Fibroblast of villous mesenchyme (primary cell): ENCODE measurements around the gene LRRC18. TPM values are rescaled to one million over a fixed set of nuclear protein-coding genes. Genes with fewer than 3 reads are reported as not detected.

Experiments
- DNase-seq: peaks from one replicate; pipeline ENCODE4 v3.0.0-alpha.2; 2010; ENCODE audit warnings: low read depth
- H3K4me3 ChIP-seq: 2 replicates; pipeline ENCODE4 v1.5.1; 2011; ENCODE audit warnings: low read depth, mild to moderate bottlenecking, low read length
- total RNA-seq: library from RNA; depleted of rRNA; stranded (reverse); fragments of >200 nt; gene quantifications from 2 replicates; pipeline ENCODE4 v1.2.3, GENCODE V29; 2012
- TF ChIP-seq, protein P1 (sequence below): IDR thresholded peaks from 2 replicates; pipeline ENCODE4 v1.5.1; 2012; ENCODE audit warnings: low read depth, mild to moderate bottlenecking, low read length; ENCODE audit not compliant: insufficient read depth

Gene LRRC18
- total RNA-seq, 1 donor = not detected

DNA sequence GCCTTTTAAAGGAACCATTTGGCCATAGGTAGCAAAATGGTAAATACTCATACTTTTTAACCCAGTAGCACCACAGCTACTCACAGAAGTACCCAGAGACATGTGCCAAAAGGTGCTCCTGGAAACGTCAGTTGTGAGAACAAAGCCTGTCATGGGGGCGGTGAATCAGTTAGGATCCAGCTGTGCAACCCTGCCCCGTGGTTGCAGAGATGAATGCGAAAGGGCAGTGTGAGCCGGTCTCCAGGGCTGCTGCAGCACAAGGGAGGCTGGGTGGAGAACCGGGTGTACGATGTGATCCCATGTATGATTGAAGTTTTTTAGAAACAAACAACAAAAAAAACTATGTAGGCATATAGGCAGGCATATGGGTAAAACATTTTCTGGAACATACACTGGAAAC, 1.3 kb upstream of the LRRC18 start:
- TF ChIP-seq, protein P1, sequence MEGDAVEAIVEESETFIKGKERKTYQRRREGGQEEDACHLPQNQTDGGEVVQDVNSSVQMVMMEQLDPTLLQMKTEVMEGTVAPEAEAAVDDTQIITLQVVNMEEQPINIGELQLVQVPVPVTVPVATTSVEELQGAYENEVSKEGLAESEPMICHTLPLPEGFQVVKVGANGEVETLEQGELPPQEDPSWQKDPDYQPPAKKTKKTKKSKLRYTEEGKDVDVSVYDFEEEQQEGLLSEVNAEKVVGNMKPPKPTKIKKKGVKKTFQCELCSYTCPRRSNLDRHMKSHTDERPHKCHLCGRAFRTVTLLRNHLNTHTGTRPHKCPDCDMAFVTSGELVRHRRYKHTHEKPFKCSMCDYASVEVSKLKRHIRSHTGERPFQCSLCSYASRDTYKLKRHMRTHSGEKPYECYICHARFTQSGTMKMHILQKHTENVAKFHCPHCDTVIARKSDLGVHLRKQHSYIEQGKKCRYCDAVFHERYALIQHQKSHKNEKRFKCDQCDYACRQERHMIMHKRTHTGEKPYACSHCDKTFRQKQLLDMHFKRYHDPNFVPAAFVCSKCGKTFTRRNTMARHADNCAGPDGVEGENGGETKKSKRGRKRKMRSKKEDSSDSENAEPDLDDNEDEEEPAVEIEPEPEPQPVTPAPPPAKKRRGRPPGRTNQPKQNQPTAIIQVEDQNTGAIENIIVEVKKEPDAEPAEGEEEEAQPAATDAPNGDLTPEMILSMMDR = no peak
- H3K4me3 ChIP-seq = no peak overlapping the region
- no peak for DNase-seq

DNA sequence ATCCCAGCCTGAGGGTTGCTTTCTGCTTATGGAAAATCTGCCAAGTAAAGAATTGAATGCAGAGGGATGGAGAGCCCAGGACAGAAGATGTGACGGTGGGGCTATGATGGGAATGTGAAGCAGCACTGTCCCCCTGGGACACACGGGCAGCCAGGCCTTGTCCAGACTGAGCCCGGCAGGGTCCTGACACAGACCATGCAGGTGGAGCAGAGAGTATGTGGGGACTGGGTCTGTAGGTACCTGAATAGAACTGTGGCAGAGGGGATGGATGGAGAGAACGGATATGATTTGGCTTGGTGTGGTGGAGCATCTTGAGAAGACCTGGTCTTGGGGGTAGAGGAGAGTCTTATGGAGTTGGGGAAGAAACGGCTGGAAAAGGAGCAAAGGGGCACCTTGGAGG, 732 bp upstream of the LRRC18 start:
- TF ChIP-seq, protein P1 = no peak
- no peak for DNase-seq
- no peak overlapping the region for H3K4me3 ChIP-seq

DNA sequence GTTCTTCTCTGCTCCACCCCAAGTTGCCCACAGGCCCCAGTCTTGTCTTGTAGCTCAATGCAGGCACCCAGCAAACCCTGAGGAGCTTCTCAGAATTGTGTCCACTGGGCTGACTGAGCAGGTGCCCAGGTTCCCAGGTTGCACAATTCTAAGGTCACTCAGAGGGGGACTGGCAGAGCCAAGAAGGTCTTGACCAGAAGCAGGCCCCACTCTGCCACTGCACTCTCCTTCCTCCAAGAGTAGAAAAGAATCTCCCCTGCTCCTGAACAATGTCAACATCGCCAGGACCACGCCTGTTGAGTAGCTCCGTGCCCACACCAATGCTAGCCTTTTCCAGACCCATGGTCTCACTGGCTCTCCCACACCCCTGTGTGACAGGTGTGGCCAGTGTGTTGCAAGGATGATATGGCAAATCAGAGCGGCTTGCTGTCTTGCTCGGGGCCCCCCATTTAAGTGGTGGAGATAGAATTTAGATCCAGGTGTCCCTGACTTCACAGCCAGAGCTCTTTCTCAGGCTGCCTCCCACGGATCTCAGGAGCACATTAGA, 577 bp downstream of the LRRC18 start:
- TF ChIP-seq, protein P1 = no peak
- DNase-seq = no peak
- H3K4me3 ChIP-seq = no peak overlapping the region

DNA sequence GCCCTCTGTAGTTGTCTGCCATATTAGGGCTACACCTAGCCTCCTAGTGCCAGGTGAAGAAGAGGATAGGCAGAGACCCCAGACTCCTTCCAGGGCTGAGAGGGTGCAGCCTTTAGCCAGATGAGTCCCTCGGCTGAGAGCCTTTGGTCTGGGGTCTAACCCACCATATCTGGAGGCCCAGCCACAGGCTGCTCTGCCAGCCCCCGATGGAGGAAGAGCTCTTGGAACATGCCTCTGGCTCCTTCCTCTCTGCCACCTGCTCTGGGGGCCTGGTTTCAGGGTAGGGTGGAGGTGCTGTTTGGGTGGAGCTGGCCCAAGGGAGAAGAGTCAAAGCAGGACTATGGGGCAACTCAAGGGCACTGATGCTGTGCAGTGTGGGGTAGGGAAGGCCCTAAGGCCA, 1.4 kb downstream of the LRRC18 start:
- DNase-seq = no peak
- H3K4me3 ChIP-seq = no peak overlapping the region
- TF ChIP-seq, protein P1 = no peak

DNA sequence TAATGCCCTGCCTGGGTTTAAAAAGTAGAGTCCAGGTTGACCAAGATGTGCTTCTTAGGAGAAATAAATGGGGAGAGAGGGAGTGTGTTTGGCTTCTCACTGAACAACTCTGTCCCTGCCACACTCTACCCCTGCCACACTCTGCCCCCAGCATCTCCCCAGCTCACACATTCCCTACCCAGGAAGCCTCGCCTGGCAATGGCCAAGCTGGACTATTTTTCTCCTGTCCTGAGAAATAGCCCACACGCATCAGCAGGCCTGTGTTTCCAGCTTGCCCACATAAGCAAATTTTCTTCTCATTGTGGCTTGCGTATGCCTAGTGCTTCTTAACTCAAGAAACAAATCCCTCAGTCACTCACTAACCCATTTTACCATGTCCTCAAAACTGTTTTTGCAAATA, 1.8 kb downstream of the LRRC18 start:
- DNase-seq = no peak
- TF ChIP-seq, protein P1 = no peak
- H3K4me3 ChIP-seq = no peak overlapping the region

DNA sequence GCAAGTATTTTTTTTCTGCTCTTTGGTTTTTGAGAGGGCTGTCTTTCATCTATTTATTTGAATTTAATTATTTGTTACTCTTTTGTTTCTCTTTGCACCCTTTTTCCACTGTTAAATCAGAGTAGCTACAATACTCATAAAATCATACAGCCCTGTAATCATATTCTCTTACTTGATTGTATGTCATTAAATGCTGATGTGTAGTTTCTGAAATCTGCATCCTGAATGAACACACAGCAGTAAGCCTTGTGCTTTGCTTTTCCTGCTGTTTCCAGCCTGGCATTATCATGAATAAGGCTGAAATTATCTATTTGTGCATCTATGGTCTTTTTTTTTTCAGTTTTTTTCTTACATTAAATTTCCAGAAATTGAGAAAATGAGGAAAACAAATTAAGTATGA, 4.1 kb downstream of the LRRC18 start:
- TF ChIP-seq, protein P1 = no peak
- DNase-seq = no peak
- no peak overlapping the region for H3K4me3 ChIP-seq
